Superior temporal gyrus (tissue), 1 donor: ENCODE data around the gene ACR.

ENCODE experiments used
- DNase-seq: peaks from one replicate; pipeline ENCODE4 v3.0.0-alpha.2; 2016; ENCODE audit errors: extremely low spot score

Gene ACR

GRCh38 chr22:50717709-50718351 lies 20.2 kb upstream of the ACR start:
- DNase-seq = no peak

- no peak for DNase-seq
These were observed 19.7 kb upstream of the ACR start for GRCh38 chr22:50718352-50718709.

GRCh38 chr22:50719814-50720300 lies 18.1 kb upstream of the ACR start:
- no peak for DNase-seq

GRCh38 chr22:50720301-50721256 lies 17.4 kb upstream of the ACR start:
- DNase-seq = no peak

GRCh38 chr22:50721257-50721844 lies 16.7 kb upstream of the ACR start:
- DNase-seq = no peak

GRCh38 chr22:50722048-50722701 lies 15.8 kb upstream of the ACR start:
- no peak for DNase-seq

GRCh38 chr22:50722716-50723428 lies 15.1 kb upstream of the ACR start:
- no peak for DNase-seq

- no peak for DNase-seq
These were observed 14.0 kb upstream of the ACR start for GRCh38 chr22:50723991-50724390.

- DNase-seq = no peak
These were observed 13.4 kb upstream of the ACR start for GRCh38 chr22:50724616-50725015.

GRCh38 chr22:50725597-50725996 lies 12.4 kb upstream of the ACR start:
- no peak for DNase-seq

- no peak for DNase-seq
These were observed 11.2 kb upstream of the ACR start for GRCh38 chr22:50726643-50727340.

GRCh38 chr22:50727678-50728522 lies 10.1 kb upstream of the ACR start:
- no peak for DNase-seq

GRCh38 chr22:50728523-50728931 lies 9.5 kb upstream of the ACR start:
- no peak for DNase-seq

- no peak for DNase-seq
These were observed 8.5 kb upstream of the ACR start for GRCh38 chr22:50729391-50730012.

- DNase-seq = no peak
These were observed 7.8 kb upstream of the ACR start for GRCh38 chr22:50730013-50730891.

- DNase-seq = no peak
These were observed 6.9 kb upstream of the ACR start for GRCh38 chr22:50730941-50731661.

- DNase-seq = peak; percentile 71
These were observed 6.0 kb upstream of the ACR start for GRCh38 chr22:50731811-50732624.
